HepG2 (cell line): ENCODE results near the gene GTF2H4. TPM values are rescaled to one million over a fixed set of nuclear protein-coding genes. Genes with fewer than 3 reads are reported as not detected.

Experiments used
- ATAC-seq: fragments of 200-7000 bp; cut with Tn5 transposase; 3 replicates; pipeline ENCODE4 v1.9.1; 2020; ENCODE audit warnings: mild to moderate bottlenecking, moderate library complexity
- BruUV-seq: library from RNA; stranded (reverse); fragments of 400-500 nt; replicated peaks from 2 replicates; lab custom pipeline; 2021; lab: Mats Ljungman, UMichigan
- CTCF ChIA-PET: fragments of 300-600 bp; formaldehyde crosslinking; extraction: SDS; loops from one replicate; lab custom pipeline; 2021; ENCODE audit warnings: low total read pairs, inconsistent platforms, low intra/inter-chr PET ratio; lab: Yijun Ruan, JAX
- POLR2A ChIA-PET: fragments of 350-600 bp; sonication (Branson Sonifier 250); formaldehyde crosslinking; loops from one replicate; lab custom pipeline; 2020; ENCODE audit warnings: antibody characterized with exemption, inconsistent platforms; lab: Yijun Ruan, JAX
- DNase-seq: peaks from one replicate; pipeline ENCODE4 v3.0.0-alpha.2; 2015; ENCODE audit warnings: low spot score
- FAIRE-seq: peaks from 3 replicates; lab custom pipeline; 2011; peaks lifted over from hg19 to GRCh38; lab: Jason Lieb, UNC
- H2AFZ ChIP-seq: one replicate; pipeline ENCODE4 v1.6.1; 2011; ENCODE audit warnings: low read length, inconsistent platforms
- H3K27ac ChIP-seq: fragments of 300-600 bp; 3 replicates; pipeline ENCODE4 v1.8.0; 2011; ENCODE audit warnings: mixed run types, mild to moderate bottlenecking, mixed read lengths, low read length, inconsistent platforms; ENCODE audit not compliant: insufficient read depth; ENCODE audit errors: extremely low read length
- H3K27me3 ChIP-seq, 2 experiments: fragments of 200-600 bp in 1 of 2; 2 replicates in 1 of 2; 3 replicates in 1 of 2; pipeline versions ENCODE4 v1.6.0 to v1.8.0; 2011; ENCODE audit warnings: low read length in 2 of 2, mild to moderate bottlenecking in 2 of 2, moderate library complexity in 2 of 2, inconsistent platforms in 1 of 2; ENCODE audit not compliant: insufficient read depth in 2 of 2, control insufficient read depth in 1 of 2
- H3K36me3 ChIP-seq, 2 experiments: fragments of 200-600 bp in 1 of 2; replicated peaks in 1 of 2; 2 replicates in 1 of 2; 3 replicates in 1 of 2; pipeline versions ENCODE4 v1.5.1 to v1.8.0; 2011; ENCODE audit warnings: low read length in 2 of 2, inconsistent platforms in 1 of 2; ENCODE audit not compliant: insufficient read depth in 2 of 2, control insufficient read depth in 1 of 2
- H3K4me1 ChIP-seq: 2 replicates; pipeline ENCODE4 v1.5.1; 2012; ENCODE audit warnings: low read length, inconsistent platforms; ENCODE audit not compliant: insufficient read depth
- H3K4me2 ChIP-seq: 2 replicates; pipeline ENCODE4 v1.6.0; 2011; ENCODE audit warnings: low read depth, low read length, inconsistent platforms
- H3K4me3 ChIP-seq, 3 experiments: fragments of 200-600 bp in 1 of 3; sonication (generic), shearing (Covaris generic) in 1 of 3; replicated peaks in 1 of 3; 2 replicates each; pipeline ENCODE4 v1.5.1; 2011 to 2016; ENCODE audit warnings: low read length in 3 of 3, inconsistent platforms in 2 of 3, low read depth in 2 of 3, mild to moderate bottlenecking in 2 of 3, control low read depth in 1 of 3, mixed read lengths in 1 of 3; ENCODE audit not compliant: insufficient read depth in 1 of 3
- H3K79me2 ChIP-seq: one replicate; pipeline ENCODE4 v1.6.1; 2011; ENCODE audit warnings: low read length, inconsistent platforms; ENCODE audit not compliant: insufficient read depth
- H3K9ac ChIP-seq: 2 replicates; pipeline ENCODE4 v1.6.0; 2011; ENCODE audit warnings: mild to moderate bottlenecking, low read depth, low read length, inconsistent platforms; ENCODE audit not compliant: insufficient read depth
- H3K9me3 ChIP-seq: 2 replicates; pipeline ENCODE4 v1.5.1; 2012; ENCODE audit warnings: mild to moderate bottlenecking, low read length
- H4K20me1 ChIP-seq: 2 replicates; pipeline ENCODE4 v1.6.0; 2011; ENCODE audit warnings: inconsistent platforms, mild to moderate bottlenecking, low read length, moderate library complexity; ENCODE audit not compliant: insufficient read depth
- AGO1 ChIP-seq: fragments of 200-400 bp; formaldehyde crosslinking; IDR thresholded peaks from 2 replicates; pipeline ENCODE4 v1.6.1; 2017; ENCODE audit warnings: mild to moderate bottlenecking, low read depth, low read length, moderate library complexity; ENCODE audit not compliant: poor library complexity, severe bottlenecking
- EEA1 ChIP-seq: sonication (generic); formaldehyde crosslinking; IDR thresholded peaks from 2 replicates; pipeline ENCODE4 v1.5.1; 2020; ENCODE audit warnings: mild to moderate bottlenecking, missing genetic modification reagents, borderline replicate concordance
- HNF1A ChIP-seq, 2 experiments: sonication (generic) in 1 of 2; formaldehyde crosslinking in 1 of 2; IDR thresholded peaks; 2 replicates each; pipeline versions ENCODE4 v1.4.0 to v1.6.1; 2016 to 2020; ENCODE audit warnings: borderline replicate concordance in 1 of 2, low read depth in 1 of 2, mild to moderate bottlenecking in 1 of 2, missing genetic modification reagents in 1 of 2
- MAX ChIP-seq: IDR thresholded peaks from 2 replicates; pipeline ENCODE4 v1.6.1; 2012; ENCODE audit warnings: inconsistent platforms
- PAXIP1 ChIP-seq: sonication (generic); formaldehyde crosslinking; conservative IDR thresholded peaks from 2 replicates; pipeline ENCODE4 v1.4.0; 2020; ENCODE audit warnings: mild to moderate bottlenecking, missing genetic modification reagents, moderate library complexity
- SOX6 ChIP-seq, 2 experiments: fragments of 450-650 bp in 1 of 2; sonication (generic) in 1 of 2; formaldehyde crosslinking in 1 of 2; IDR thresholded peaks; 2 replicates each; pipeline versions ENCODE4 v1.4.0 to v1.6.1; 2017 to 2020; ENCODE audit warnings: antibody characterized with exemption in 1 of 2, mild to moderate bottlenecking in 1 of 2, missing genetic modification reagents in 1 of 2
- ZFP90 ChIP-seq: sonication (generic); formaldehyde crosslinking; IDR thresholded peaks from 2 replicates; pipeline ENCODE4 v1.8.0; 2022; ENCODE audit warnings: missing genetic modification reagents, mild to moderate bottlenecking, inconsistent platforms, borderline replicate concordance
- ZNF274 ChIP-seq: sonication (generic); formaldehyde crosslinking; IDR thresholded peaks from 2 replicates; pipeline ENCODE4 v1.5.1; 2020; ENCODE audit warnings: mild to moderate bottlenecking, missing genetic modification reagents
- WGBS: methylation state at CpG from one replicate; pipeline ENCODE4 v1.1.6; 2017; ENCODE audit warnings: low lambda C conversion rate; 5-methylcytosine and 5-hydroxymethylcytosine counted together
- in situ Hi-C: cut with HindIII; loops from 2 replicates; pipeline ENCODE4 v1.10.0; 2017; ENCODE audit warnings: low pct_unique_long_range_greater_than_20kb; ENCODE audit not compliant: extremely low pct_ligation_motif_present
- intact Hi-C: fragments of 100-400 bp; cut with micrococcal nuclease; formaldehyde crosslinking; loops from one replicate; pipeline ENCODE4 v1.10.0; 2022; ENCODE audit not compliant: unreplicated experiment
- polyA plus RNA-seq, 8 experiments: library from polyadenylated mRNA; depleted of rRNA in 3 of 8; stranded (reverse) in 7 of 8; unstranded in 1 of 8; fragments of >200 nt; fragmentation: Illumina TruSeq in 4 of 8; extraction: Trizol in 4 of 8; gene quantifications; 2 replicates each; pipeline versions ENCODE4 v1.2.1 to v1.2.3, GENCODE V29; 2011 to 2016; ENCODE audit warnings: low read depth in 4 of 8, missing spikeins in 1 of 8, mixed read lengths in 1 of 8; ENCODE audit not compliant: insufficient read depth in 1 of 8
- total RNA-seq, 5 experiments: library from RNA; depleted of rRNA; stranded (reverse); fragments of >200 nt; fragmentation: Illumina TruSeq; extraction: Trizol; gene quantifications; 2 replicates each; pipeline ENCODE4 v1.2.3, GENCODE V29; 2016; ENCODE audit warnings: low read depth in 1 of 5

The GTF2H4 gene
- total and polyA plus RNA-seq, 2 of the 13 experiments (the other 11 are each of a cell fraction or from before 2014, with no cell fraction given), result 15.9 to 49.3 TPM

GRCh38 chr6:30885481-30885998 lies 22.5 kb upstream of the GTF2H4 start (continued):
- TF ChIP-seq PAXIP1 (CRISPR knock-in tag), result no peak
- TF ChIP-seq, all 625 proteins: peak for 54

- H3K9me3 ChIP-seq, result no peaks in the 10 kb centered on the region
- ChIA-PET POLR2A (interaction anchor here (1.1 to 5.9 kb wide), 6 partner anchors 20 to 122 kb away, joined by 3 to 45 read pairs (median 15); partner anchors contain the start of genes GTF2H4 and VARS2), CTCF (no interaction called here)
- H3K36me3 ChIP-seq, result peaks cover 12 to 27% of the 10 kb centered on the region in 2 experiments
- intact Hi-C loops, result loop anchor here (1.0 kb wide), 1 partner anchor 21 kb away; no protein-coding TSS in a partner anchor
- peak overlapping the region; percentile 50 for H3K27ac ChIP-seq
- H3K4me1 ChIP-seq, result peaks cover 49% of the 10 kb centered on the region
- peak overlapping the region; percentile 90 for H3K4me2 ChIP-seq
- DNase-seq (peak; percentile 95), FAIRE-seq (peak; percentile 92), ATAC-seq (peak; percentile 74)
- H3K4me3 ChIP-seq, result peak overlapping the region; percentile 80 to 91 (median 82)
- peak overlapping the region; percentile 65 for H3K9ac ChIP-seq
- in situ Hi-C loops, result no loop called here
- WGBS, result 18% methylated on average over 15 of the region's 18 CpGs
- H3K27me3 ChIP-seq, result peaks cover 6 to 14% of the 10 kb centered on the region in 2 experiments
- H4K20me1 ChIP-seq, result peaks cover 4% of the 10 kb centered on the region; the same call in 1 of the 2 replicates
- TSS peak; percentile 34 for BruUV-seq
- H2AFZ ChIP-seq, result no peak overlapping the region
- H3K79me2 ChIP-seq, result peaks cover 19% of the 10 kb centered on the region
- TF ChIP-seq AGO1, result no peak
- no peak for TF ChIP-seq SOX6 (IDR thresholded peaks at IDR 0.05)
- TF ChIP-seq SOX6 (CRISPR knock-in tag; IDR thresholded peaks at IDR 0.05), result peak; percentile 24; the same call in 1 of the 2 replicates
- no peak for TF ChIP-seq HNF1A (IDR thresholded peaks at IDR 0.05; ENCODE audit: low read depth)
- TF ChIP-seq HNF1A (CRISPR knock-in tag; IDR thresholded peaks at IDR 0.05; ENCODE audit: borderline replicate concordance), result peak; percentile 25; the same call in 1 of the 2 replicates
- no peak for TF ChIP-seq EEA1 (CRISPR knock-in tag)
- 0 out of 2 replicates have a peak, but pooled peaks have one; percentile 58 for TF ChIP-seq ZFP90 (CRISPR knock-in tag)
- TF ChIP-seq MAX, result peak; percentile 35; the same call in 1 of the 2 replicates
- no peak for TF ChIP-seq ZNF274 (CRISPR knock-in tag)
Observed at GRCh38 chr6:30885999-30886896, 21.8 kb upstream of the GTF2H4 start.
